Hepatocyte (in vitro differentiated cells): ENCODE results near the gene USP17L29.
"Not testable (repeated sequence)": the region's sequence is repeated elsewhere in the genome, so short reads cannot be mapped to it uniquely, and the experiment has no call there.

Source experiments
- CTCF ChIP-seq: fragments of 200-600 bp; sonication (generic); IDR thresholded peaks from 2 replicates; pipeline ENCODE4 v1.5.1; 2016; ENCODE audit warnings: antibody characterized with exemption, mild to moderate bottlenecking; ENCODE audit not compliant: poor library complexity
- EZH2 ChIP-seq: fragments of 200-600 bp; sonication (generic); IDR thresholded peaks from 2 replicates; pipeline ENCODE4 v1.6.1; 2016; ENCODE audit warnings: antibody characterized with exemption, mild to moderate bottlenecking, borderline replicate concordance
- EZH2phosphoT487 ChIP-seq: fragments of 200-600 bp; sonication (generic); IDR thresholded peaks from one replicate; pipeline ENCODE4 v1.6.1; 2018; ENCODE audit warnings: antibody characterized with exemption, mild to moderate bottlenecking, low read depth, moderate library complexity; ENCODE audit not compliant: unreplicated experiment, severe bottlenecking

- not testable (repeated sequence) for TF ChIP-seq CTCF, EZH2, EZH2phosphoT487
Measured at GRCh38 chr4:9334358-9334757, 19.1 kb upstream of the USP17L29 start, which contains the start of gene USP17L26.
